K562 (cell line): ENCODE results near the gene SMG6. TPM values are rescaled to one million over a fixed set of nuclear protein-coding genes. Genes with fewer than 3 reads are reported as not detected.

Experiments used
- ATAC-seq: fragments of 200-7000 bp; cut with Tn5 transposase; 3 replicates; pipeline ENCODE4 v1.9.1; 2020; ENCODE audit warnings: moderate library complexity
- BruUV-seq: library from RNA; stranded (reverse); fragments of 400-500 nt; replicated peaks from 2 replicates; lab custom pipeline; 2021; lab: Mats Ljungman, UMichigan
- CTCF ChIA-PET: fragments of 300-600 bp; formaldehyde crosslinking; extraction: SDS; loops from one replicate; lab custom pipeline; 2021; ENCODE audit warnings: low intra/inter-chr PET ratio; lab: Yijun Ruan, JAX
- POLR2A ChIA-PET: fragments of 300-600, 350-650 bp; sonication (Branson Sonifier 250); formaldehyde crosslinking; extraction: SDS; loops from one replicate; lab custom pipeline; 2021; ENCODE audit warnings: antibody characterized with exemption, inconsistent platforms; lab: Yijun Ruan, JAX
- DNase-seq, 4 experiments: peaks; one replicate each; pipeline versions ENCODE4 v3.0.0 to v3.0.0-alpha.2; 2011 to 2018; ENCODE audit warnings: low spot score in 3 of 4, mixed read lengths in 3 of 4; ENCODE audit errors: extremely low read depth in 1 of 4
- FAIRE-seq: peaks from 2 replicates; lab custom pipeline; 2011; peaks lifted over from hg19 to GRCh38; lab: Jason Lieb, UNC
- H2AFZ ChIP-seq: 2 replicates; pipeline ENCODE4 v1.6.0; 2011; ENCODE audit warnings: low read depth, low read length, control low read depth, inconsistent platforms
- H3K27ac ChIP-seq: fragments of 200-600 bp; 3 replicates; pipeline ENCODE4 v1.8.0; 2011; ENCODE audit warnings: low read depth, mild to moderate bottlenecking, control low read depth, inconsistent platforms, low read length, moderate library complexity, mixed read lengths; ENCODE audit errors: extremely low read depth
- H3K27me3 ChIP-seq, 2 experiments: fragments of 300-600 bp in 1 of 2; 2 replicates in 1 of 2; 3 replicates in 1 of 2; pipeline versions ENCODE4 v1.6.0 to v1.8.0; 2011; ENCODE audit warnings: inconsistent platforms in 2 of 2, low read length in 2 of 2, mild to moderate bottlenecking in 1 of 2, mixed read lengths in 1 of 2, moderate library complexity in 1 of 2; ENCODE audit not compliant: control insufficient read depth in 2 of 2, insufficient read depth in 2 of 2
- H3K36me3 ChIP-seq: fragments of 300-600 bp; 3 replicates; pipeline ENCODE4 v1.8.0; 2011; ENCODE audit warnings: mild to moderate bottlenecking, low read length, inconsistent platforms; ENCODE audit not compliant: control insufficient read depth, insufficient read depth
- H3K4me1 ChIP-seq, 2 experiments: fragments of 200-600 bp in 1 of 2; replicated peaks in 1 of 2; 2 replicates in 1 of 2; 3 replicates in 1 of 2; pipeline versions ENCODE4 v1.5.1 to v1.8.0; 2011; ENCODE audit warnings: inconsistent platforms in 2 of 2, low read length in 2 of 2, mild to moderate bottlenecking in 1 of 2, mixed read lengths in 1 of 2, moderate library complexity in 1 of 2; ENCODE audit not compliant: control insufficient read depth in 2 of 2, insufficient read depth in 2 of 2
- H3K4me2 ChIP-seq: 2 replicates; pipeline ENCODE4 v1.6.1; 2011; ENCODE audit warnings: low read length, control low read depth, inconsistent platforms, mixed read lengths; ENCODE audit not compliant: insufficient read depth
- H3K4me3 ChIP-seq: fragments of 200-600 bp; sonication (generic), shearing (Covaris generic); 2 replicates; pipeline ENCODE4 v1.5.1; 2016; ENCODE audit warnings: control low read depth, inconsistent platforms
- H3K79me2 ChIP-seq: fragments of 200-600 bp; 3 replicates; pipeline ENCODE4 v1.8.0; 2011; ENCODE audit warnings: low read length, inconsistent platforms; ENCODE audit not compliant: control insufficient read depth, insufficient read depth
- H3K9ac ChIP-seq, 2 experiments: 2 replicates each; pipeline versions ENCODE4 v1.6.0 to v1.6.1; 2011; ENCODE audit warnings: low read depth in 2 of 2, low read length in 2 of 2, control low read depth in 1 of 2, inconsistent platforms in 1 of 2, mild to moderate bottlenecking in 1 of 2, mixed read lengths in 1 of 2; ENCODE audit not compliant: insufficient read depth in 1 of 2
- H3K9me1 ChIP-seq: one replicate; pipeline ENCODE4 v1.6.0; 2011; ENCODE audit warnings: inconsistent platforms, mild to moderate bottlenecking, low read length, moderate library complexity; ENCODE audit not compliant: control insufficient read depth, insufficient read depth
- H3K9me3 ChIP-seq: replicated peaks from 2 replicates; pipeline ENCODE4 v1.5.1; 2011; ENCODE audit warnings: low read depth, low read length, inconsistent platforms; ENCODE audit not compliant: control insufficient read depth, insufficient read depth
- H4K20me1 ChIP-seq: replicated peaks from 2 replicates; pipeline ENCODE4 v1.6.1; 2011; ENCODE audit warnings: low read length, inconsistent platforms, mixed read lengths; ENCODE audit not compliant: control insufficient read depth, insufficient read depth
- ATF1 ChIP-seq, 2 experiments: fragments of 450-650 bp in 1 of 2; IDR thresholded peaks; 2 replicates each; pipeline ENCODE4 v1.6.1; 2016; ENCODE audit warnings: missing compliant biosample characterization in 1 of 2, missing genetic modification characterization in 1 of 2
- CXXC5 ChIP-seq: fragments of 250-450 bp; sonication (Bioruptor Pico); IDR thresholded peaks from 2 replicates; pipeline ENCODE4 v1.8.0; 2022; ENCODE audit warnings: inconsistent platforms, mild to moderate bottlenecking, moderate library complexity
- ELF2 ChIP-seq: fragments of 250-450 bp; sonication (Bioruptor Pico); IDR thresholded peaks from 2 replicates; pipeline ENCODE4 v1.5.0; 2021; ENCODE audit warnings: mild to moderate bottlenecking
- EP400 ChIP-seq: fragments of 450-650 bp; IDR thresholded peaks from 2 replicates; pipeline ENCODE4 v1.6.1; 2017; ENCODE audit warnings: antibody characterized with exemption, mild to moderate bottlenecking, moderate library complexity
- GABPB1 ChIP-seq: sonication (generic); formaldehyde crosslinking; IDR thresholded peaks from 2 replicates; pipeline ENCODE4 v1.8.0; 2022; ENCODE audit warnings: mild to moderate bottlenecking, missing genetic modification reagents
- ILK ChIP-seq: fragments of 450-650 bp; IDR thresholded peaks from 2 replicates; pipeline ENCODE4 v1.6.1; 2016; ENCODE audit warnings: missing genetic modification characterization, low read depth, mild to moderate bottlenecking, missing compliant biosample characterization, moderate library complexity, borderline replicate concordance
- MCM7 ChIP-seq, 2 experiments: fragments of 450-650 bp; IDR thresholded peaks; 2 replicates each; pipeline ENCODE4 v1.6.1; 2016 to 2018
- NFIX ChIP-seq: fragments of 250-450 bp; sonication (Bioruptor Pico); IDR thresholded peaks from 2 replicates; pipeline ENCODE4 v1.4.0; 2020; ENCODE audit warnings: low read depth, mild to moderate bottlenecking, moderate library complexity
- RB1 ChIP-seq: fragments of 450-650 bp; IDR thresholded peaks from 2 replicates; pipeline ENCODE4 v1.6.1; 2017; ENCODE audit warnings: low read depth, mild to moderate bottlenecking
- REST ChIP-seq, 2 experiments: fragments of 450-650 bp; formaldehyde crosslinking in 1 of 2; IDR thresholded peaks; 2 replicates each; pipeline versions ENCODE4 v1.4.0 to v1.6.1; 2014 to 2020; ENCODE audit warnings: mild to moderate bottlenecking in 2 of 2, borderline replicate concordance in 1 of 2, low read depth in 1 of 2
- RFX5 ChIP-seq: IDR thresholded peaks from 2 replicates; pipeline ENCODE4 v1.6.1; 2011; ENCODE audit warnings: low read depth, mild to moderate bottlenecking, improper control_type of control experiment, low read length
- STAT5A ChIP-seq: IDR thresholded peaks from 2 replicates; pipeline ENCODE4 v1.6.1; 2012; ENCODE audit warnings: low read length, inconsistent platforms, borderline replicate concordance
- ZNF165 ChIP-seq: fragments of 250-450 bp; sonication (Bioruptor Pico); IDR thresholded peaks from 2 replicates; pipeline ENCODE4 v1.4.0; 2020; ENCODE audit warnings: borderline replicate concordance
- ZNF707 ChIP-seq: fragments of 250-450 bp; sonication (Bioruptor Pico); conservative IDR thresholded peaks from 2 replicates; pipeline ENCODE4 v1.8.0; 2022; ENCODE audit warnings: inconsistent platforms, mild to moderate bottlenecking, moderate library complexity
- ZNF764 ChIP-seq: fragments of 250-450 bp; sonication (Bioruptor Pico); IDR thresholded peaks from 2 replicates; pipeline ENCODE4 v1.4.0; 2020; ENCODE audit warnings: low read depth, mild to moderate bottlenecking, moderate library complexity
- WGBS: fragments of 100-300 bp; shearing (Covaris generic); methylation state at CpG from one replicate; pipeline ENCODE4 v1.1.6; 2016; ENCODE audit warnings: low coverage, mixed read lengths; ENCODE audit not compliant: insufficient coverage; ENCODE audit errors: missing lambda C conversion rate; 5-methylcytosine and 5-hydroxymethylcytosine counted together
- in situ Hi-C: fragments of 300-500 bp; cut with MboI; formaldehyde crosslinking; loops from 4 replicates; pipeline ENCODE4 v1.15.0; 2018; ENCODE audit warnings: inconsistent platforms, mixed read lengths
- intact Hi-C: fragments of 100-400 bp; cut with micrococcal nuclease; formaldehyde crosslinking; loops from 2 replicates; pipeline ENCODE4 v1.14.2; 2022
- polyA plus RNA-seq, 8 experiments: library from polyadenylated mRNA; depleted of rRNA in 4 of 8; stranded (reverse) in 5 of 8; unstranded in 3 of 8; fragments of >200 nt; fragmentation: Nextera tagmentation in 2 of 8; fragmentation: Illumina TruSeq in 1 of 8; extraction: Ambion mirVana in 2 of 8; extraction: Trizol in 1 of 8; gene quantifications; 2 replicates each; pipeline versions ENCODE4 v1.2.1 to v1.2.3, GENCODE V29; 2011 to 2014; ENCODE audit warnings: inconsistent platforms in 1 of 8, missing spikeins in 1 of 8
- total RNA-seq, 7 experiments: library from RNA; depleted of rRNA in 6 of 7; stranded (reverse); fragments of >200 nt in 6 of 7; fragmentation: Illumina TruSeq in 2 of 7; extraction: Trizol in 2 of 7; gene quantifications; 2 replicates each; pipeline versions ENCODE4 v1.2.1 to v1.2.3, GENCODE V29; 2011 to 2021; ENCODE audit warnings: low replicate concordance in 1 of 7
- TF ChIP-seq, protein P1 (sequence below), 2 experiments: fragments of 250-450 bp in 1 of 2; fragments of 450-650 bp in 1 of 2; sonication (Bioruptor Pico) in 1 of 2; IDR thresholded peaks; 2 replicates each; pipeline versions ENCODE4 v1.6.1 to v1.8.0; 2016 to 2021; ENCODE audit warnings: mild to moderate bottlenecking in 2 of 2, moderate library complexity in 2 of 2, missing compliant biosample characterization in 1 of 2, missing genetic modification characterization in 1 of 2

The SMG6 gene
- total and polyA plus RNA-seq, 9 of the 15 experiments (the other 6 are each of a cell fraction or from before 2014, with no cell fraction given): 0.44 to 13.9 (median 6.0) TPM

GRCh38 chr17:2143332-2143731, 160.3 kb downstream of the SMG6 start:
- Histone ChIP-seq H3K27me3 (no peaks in the 10 kb centered on the region), H4K20me1 (no peaks in the 10 kb centered on the region), H3K36me3 (0 out of 3 replicates have a peak, but pooled peaks cover 3% of the 10 kb centered on the region), H2AFZ (no peak overlapping the region), H3K4me1 (peaks cover 0 to 9% of the 10 kb centered on the region in 2 experiments; a peak in 3 of 5 replicates), H3K9me3 (no peaks in the 10 kb centered on the region), H3K79me2 (no peaks in the 10 kb centered on the region), H3K4me3 (no peak overlapping the region), H3K4me2 (no peak overlapping the region), H3K27ac (no peak overlapping the region), H3K9ac (no peak overlapping the region), H3K9me1 (no peaks in the 10 kb centered on the region)
- CTCF ChIA-PET: no interaction called here
- 92% methylated on average over 3 of the region's 3 CpGs for WGBS
- intact Hi-C loops: no loop called here
- ATAC-seq (no peak), FAIRE-seq (no peak), DNase-seq (no peak)
- no TSS peak for BruUV-seq
- in situ Hi-C loops: no loop called here
- POLR2A ChIA-PET: no interaction called here
- no peak for TF ChIP-seq MCM7 (IDR thresholded peaks at IDR 0.05)
- TF ChIP-seq GABPB1: no peak
- no peak for TF ChIP-seq STAT5A
- TF ChIP-seq ZNF165: no peak
- TF ChIP-seq REST (IDR thresholded peaks at IDR 0.05; ENCODE audit: borderline replicate concordance): no peak
- no peak for TF ChIP-seq REST (CRISPR knock-in tag; IDR thresholded peaks at IDR 0.05; ENCODE audit: low read depth)
- no peak for TF ChIP-seq CXXC5 (CRISPR knock-in tag)
- TF ChIP-seq, protein P1, sequence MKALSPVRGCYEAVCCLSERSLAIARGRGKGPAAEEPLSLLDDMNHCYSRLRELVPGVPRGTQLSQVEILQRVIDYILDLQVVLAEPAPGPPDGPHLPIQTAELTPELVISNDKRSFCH (CRISPR knock-in tag; IDR thresholded peaks at IDR 0.05): no peak
- TF ChIP-seq, protein P1 (tag; IDR thresholded peaks at IDR 0.05): no peak
- no peak for TF ChIP-seq ELF2 (CRISPR knock-in tag)
- no peak for TF ChIP-seq RB1
- no peak for TF ChIP-seq EP400
- TF ChIP-seq ZNF707: no peak
- TF ChIP-seq RFX5: no peak
- no peak for TF ChIP-seq ZNF764 (CRISPR knock-in tag)
- TF ChIP-seq ILK (tag): no peak
- TF ChIP-seq NFIX (CRISPR knock-in tag): no peak
- TF ChIP-seq ATF1 (CRISPR knock-in tag; IDR thresholded peaks at IDR 0.05): no peak
- no peak for TF ChIP-seq ATF1 (tag; IDR thresholded peaks at IDR 0.05)
